ENCODE data around the gene RNF5.
"Not testable (repeated sequence)": the region's sequence is repeated elsewhere in the genome, so short reads cannot be mapped to it uniquely, and the experiment has no call there.

RNF5 gene

DNA sequence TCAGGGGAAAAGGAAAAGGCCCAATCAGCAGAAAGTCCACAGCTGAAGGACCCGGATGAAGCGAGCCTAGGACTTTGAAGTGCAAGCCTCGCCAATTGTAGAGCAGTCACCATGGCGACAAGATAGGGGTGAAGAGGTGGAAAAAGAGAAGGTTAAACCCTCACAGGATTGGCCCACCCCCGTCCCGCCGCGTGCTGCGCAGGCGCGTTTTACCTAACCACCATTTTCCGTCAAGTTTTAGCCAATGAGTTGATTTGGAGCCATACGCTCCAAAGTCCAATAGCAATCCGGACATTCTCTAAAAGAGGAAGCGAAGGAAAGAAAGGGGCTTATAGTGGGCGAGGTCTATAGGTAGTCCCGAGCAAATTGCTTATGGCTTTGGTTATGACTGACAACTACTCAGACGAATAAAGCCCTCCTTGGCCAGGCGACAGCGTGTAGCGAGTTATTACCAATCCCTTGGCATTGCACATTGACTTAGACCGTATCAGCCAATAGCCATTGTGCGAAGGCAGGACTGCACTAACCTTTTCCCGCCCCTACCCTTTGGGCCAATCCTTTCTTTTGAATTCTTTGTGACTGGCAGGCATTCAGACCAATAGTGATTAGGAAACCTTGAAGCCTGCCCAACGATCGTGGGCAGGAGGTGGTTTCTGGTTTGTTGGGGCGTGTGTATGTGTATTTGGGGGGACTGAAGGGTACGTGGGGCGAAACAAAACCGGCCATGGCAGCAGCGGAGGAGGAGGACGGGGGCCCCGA lies at the start of gene RNF5:
RNF5 (plus strand) TSS at position 618 of the 759 bp plus-strand sequence; CDS start at position 725, 107 bp downstream.
- peak within 1 kb of the TSS; percentile 91 for H3K27ac ChIP-seq (ENCODE audit: low read depth, low read length)
- H3K4me1 ChIP-seq (ENCODE audit: control insufficient read depth, insufficient read depth, low read length) = peaks cover 33% of the 10 kb centered on the region; the same call in 1 of the 2 replicates
- H3K9me3 ChIP-seq (ENCODE audit: control insufficient read depth, insufficient read depth, low read depth, low read length) = no peaks in the 10 kb centered on the region
- peak within 1 kb of the TSS; percentile 89 for H3K9ac ChIP-seq (ENCODE audit: low read length)
- peaks cover 30% of the 10 kb centered on the region for H3K36me3 ChIP-seq (ENCODE audit: control insufficient read depth, insufficient read depth, low read length)
- no peaks in the 10 kb centered on the region for H3K27me3 ChIP-seq (ENCODE audit: control insufficient read depth, insufficient read depth, low read length)
- H3K4me3 ChIP-seq (ENCODE audit: low read depth, low read length) = peak within 1 kb of the TSS; percentile 90

DNA sequence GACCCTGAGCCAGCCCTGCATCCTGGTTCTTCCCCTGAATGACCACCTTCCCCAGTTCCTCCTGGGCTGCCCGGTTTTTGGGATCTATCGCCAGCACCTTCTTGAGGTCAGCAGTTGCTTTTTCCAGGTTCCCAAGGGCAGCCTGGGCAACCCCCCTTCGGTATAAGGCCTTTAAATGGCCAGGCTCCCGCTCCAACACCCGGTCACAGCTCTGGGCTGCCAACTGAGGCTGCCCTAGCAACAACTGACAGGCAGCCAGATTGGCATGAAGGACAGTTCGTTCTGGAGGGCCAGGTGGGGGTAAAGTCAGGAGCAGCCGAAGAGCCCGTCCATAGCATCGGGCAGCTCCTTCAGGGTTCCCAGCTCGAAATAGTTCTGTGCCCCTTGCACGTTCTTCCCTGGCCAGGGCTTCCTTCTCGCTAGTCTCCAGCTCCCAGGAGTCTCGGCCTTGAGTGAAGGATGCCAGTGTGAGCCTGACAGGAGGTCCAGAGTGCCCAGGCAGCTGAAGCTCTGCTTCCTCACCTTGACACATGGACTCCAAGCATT lies 49.4 kb upstream of the RNF5 start:
- peak overlapping the region; percentile 12 for H3K9ac ChIP-seq (ENCODE audit: low read length)
- H3K9me3 ChIP-seq (ENCODE audit: control insufficient read depth, insufficient read depth, low read depth, low read length) = no peaks in the 10 kb centered on the region
- no peak overlapping the region for H3K27ac ChIP-seq (ENCODE audit: low read depth, low read length)
- peak overlapping the region; percentile 70 for H3K4me3 ChIP-seq (ENCODE audit: low read depth, low read length)
- peaks cover 19% of the 10 kb centered on the region for H3K4me1 ChIP-seq (ENCODE audit: control insufficient read depth, insufficient read depth, low read length)
- H3K36me3 ChIP-seq (ENCODE audit: control insufficient read depth, insufficient read depth, low read length) = peaks cover 11% of the 10 kb centered on the region
- no peaks in the 10 kb centered on the region for H3K27me3 ChIP-seq (ENCODE audit: control insufficient read depth, insufficient read depth, low read length)

DNA sequence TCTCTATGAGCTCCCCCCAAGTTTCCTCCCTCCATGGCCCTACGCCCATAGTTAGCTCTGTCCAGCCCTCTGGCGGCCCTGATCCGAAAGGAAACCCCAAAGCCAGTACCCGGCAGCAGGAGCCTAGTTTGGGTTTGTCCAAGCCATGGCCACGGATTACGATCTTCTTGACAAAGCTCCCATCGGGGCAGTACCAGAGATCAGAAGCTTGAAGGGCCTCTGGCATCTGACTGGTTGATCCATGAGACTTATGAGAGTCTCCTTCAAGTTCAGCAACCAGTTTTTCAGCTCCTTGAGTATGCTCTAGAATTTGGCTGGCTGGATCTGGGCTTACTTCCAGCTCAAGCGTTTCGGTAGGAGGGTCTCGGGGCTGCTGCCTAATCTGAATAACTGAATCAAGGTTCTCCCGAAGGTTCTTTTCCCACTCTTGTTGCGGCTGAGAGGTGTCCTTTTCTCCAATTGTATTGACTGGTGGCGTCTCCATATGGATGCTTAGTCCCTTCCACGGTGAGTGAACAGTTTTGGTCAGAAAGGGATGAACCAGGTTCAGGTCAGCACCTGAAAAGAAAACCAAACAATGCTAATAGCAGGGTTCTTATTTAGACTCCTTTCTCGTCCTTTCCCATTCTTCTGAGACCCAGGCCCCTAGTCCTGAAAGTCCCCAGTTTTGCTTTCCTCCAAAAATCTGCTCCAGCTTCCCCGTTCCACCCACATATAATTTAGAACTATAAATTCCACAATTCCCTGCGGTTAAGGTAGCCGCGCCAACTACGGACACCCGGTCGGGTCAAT lies 48.7 kb upstream of the RNF5 start:
- Histone ChIP-seq H3K4me1 (ENCODE audit: control insufficient read depth, insufficient read depth, low read length) (peaks cover 19% of the 10 kb centered on the region), H3K4me3 (ENCODE audit: low read depth, low read length) (peak overlapping the region; percentile 70), H3K27ac (ENCODE audit: low read depth, low read length) (no peak overlapping the region), H3K36me3 (ENCODE audit: control insufficient read depth, insufficient read depth, low read length) (peaks cover 7% of the 10 kb centered on the region), H3K27me3 (ENCODE audit: control insufficient read depth, insufficient read depth, low read length) (no peaks in the 10 kb centered on the region), H3K9me3 (ENCODE audit: control insufficient read depth, insufficient read depth, low read depth, low read length) (no peaks in the 10 kb centered on the region), H3K9ac (ENCODE audit: low read length) (peak overlapping the region; percentile 48)

- Histone ChIP-seq H3K36me3 (ENCODE audit: control insufficient read depth, insufficient read depth, low read length) (no peaks in the 10 kb centered on the region), H3K27me3 (ENCODE audit: control insufficient read depth, insufficient read depth, low read length) (no peaks in the 10 kb centered on the region), H3K27ac (ENCODE audit: low read depth, low read length) (no peak overlapping the region), H3K4me3 (ENCODE audit: low read depth, low read length) (no peak overlapping the region), H3K9me3 (ENCODE audit: control insufficient read depth, insufficient read depth, low read depth, low read length) (no peaks in the 10 kb centered on the region), H3K4me1 (ENCODE audit: control insufficient read depth, insufficient read depth, low read length) (peaks cover 19% of the 10 kb centered on the region), H3K9ac (ENCODE audit: low read length) (no peak overlapping the region)
Measured at GRCh38 chr6:32131439-32131948, 46.7 kb upstream of the RNF5 start.

GRCh38 chr6:32132110-32132509 lies 46.1 kb upstream of the RNF5 start:
- H3K27me3 ChIP-seq (ENCODE audit: control insufficient read depth, insufficient read depth, low read length) = no peaks in the 10 kb centered on the region
- peaks cover 16% of the 10 kb centered on the region for H3K4me1 ChIP-seq (ENCODE audit: control insufficient read depth, insufficient read depth, low read length)
- H3K27ac ChIP-seq (ENCODE audit: low read depth, low read length) = no peak overlapping the region
- H3K9ac ChIP-seq (ENCODE audit: low read length) = no peak overlapping the region
- H3K4me3 ChIP-seq (ENCODE audit: low read depth, low read length) = no peak overlapping the region
- H3K9me3 ChIP-seq (ENCODE audit: control insufficient read depth, insufficient read depth, low read depth, low read length) = no peaks in the 10 kb centered on the region
- no peaks in the 10 kb centered on the region for H3K36me3 ChIP-seq (ENCODE audit: control insufficient read depth, insufficient read depth, low read length)

DNA sequence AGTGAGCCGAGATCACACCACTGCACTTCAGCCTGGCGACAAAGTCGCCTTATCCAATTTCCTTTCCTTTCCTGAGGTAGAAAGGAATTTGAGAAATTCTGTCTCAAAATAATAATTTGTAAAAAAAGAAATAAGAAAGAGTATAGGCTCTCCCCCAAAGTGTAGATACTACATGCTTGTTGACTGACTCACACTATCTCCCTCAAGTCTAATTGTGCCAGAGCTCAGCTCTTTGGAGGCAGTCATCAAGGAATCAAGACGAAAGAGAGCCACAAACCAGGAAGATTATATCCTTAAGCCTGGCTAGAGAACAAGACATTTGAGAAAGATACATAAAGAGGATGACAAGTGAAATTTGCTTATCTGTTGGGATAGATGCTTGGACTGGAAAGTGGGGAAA lies 44.4 kb upstream of the RNF5 start:
- no peak overlapping the region for H3K27ac ChIP-seq (ENCODE audit: low read depth, low read length)
- no peaks in the 10 kb centered on the region for H3K36me3 ChIP-seq (ENCODE audit: control insufficient read depth, insufficient read depth, low read length)
- no peaks in the 10 kb centered on the region for H3K9me3 ChIP-seq (ENCODE audit: control insufficient read depth, insufficient read depth, low read depth, low read length)
- peaks cover 8% of the 10 kb centered on the region; the same call in 1 of the 2 replicates for H3K4me1 ChIP-seq (ENCODE audit: control insufficient read depth, insufficient read depth, low read length)
- no peaks in the 10 kb centered on the region for H3K27me3 ChIP-seq (ENCODE audit: control insufficient read depth, insufficient read depth, low read length)
- H3K9ac ChIP-seq (ENCODE audit: low read length) = no peak overlapping the region
- no peak overlapping the region for H3K4me3 ChIP-seq (ENCODE audit: low read depth, low read length)

DNA sequence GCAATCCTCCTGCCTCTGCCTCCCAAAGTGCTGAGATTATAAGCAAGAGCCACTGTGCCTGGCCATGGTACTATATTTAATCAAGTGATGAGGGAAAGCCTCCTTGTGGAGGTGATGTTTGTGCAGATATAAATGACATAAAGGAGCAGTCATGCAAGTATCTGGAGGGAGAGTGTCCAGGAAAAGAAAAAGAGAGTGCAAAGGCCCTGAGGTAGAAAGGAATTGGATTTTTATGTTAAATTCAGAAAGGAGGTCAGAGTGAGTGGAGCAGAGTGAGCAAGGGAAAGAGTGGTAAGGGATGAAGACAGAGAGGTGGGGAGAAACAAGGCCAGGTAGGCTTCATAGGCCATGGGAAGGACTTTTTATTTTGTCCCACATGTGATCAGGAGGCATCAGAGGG lies 40.8 kb upstream of the RNF5 start:
- Histone ChIP-seq H3K9ac (ENCODE audit: low read length) (no peak overlapping the region), H3K36me3 (ENCODE audit: control insufficient read depth, insufficient read depth, low read length) (no peaks in the 10 kb centered on the region), H3K27me3 (ENCODE audit: control insufficient read depth, insufficient read depth, low read length) (no peaks in the 10 kb centered on the region), H3K4me3 (ENCODE audit: low read depth, low read length) (no peak overlapping the region), H3K9me3 (ENCODE audit: control insufficient read depth, insufficient read depth, low read depth, low read length) (no peaks in the 10 kb centered on the region), H3K27ac (ENCODE audit: low read depth, low read length) (no peak overlapping the region), H3K4me1 (ENCODE audit: control insufficient read depth, insufficient read depth, low read length) (no peaks in the 10 kb centered on the region)

- Histone ChIP-seq H3K36me3 (ENCODE audit: control insufficient read depth, insufficient read depth, low read length) (no peaks in the 10 kb centered on the region), H3K9me3 (ENCODE audit: control insufficient read depth, insufficient read depth, low read depth, low read length) (no peaks in the 10 kb centered on the region), H3K27ac (ENCODE audit: low read depth, low read length) (no peak overlapping the region), H3K9ac (ENCODE audit: low read length) (no peak overlapping the region), H3K4me1 (ENCODE audit: control insufficient read depth, insufficient read depth, low read length) (no peaks in the 10 kb centered on the region), H3K4me3 (ENCODE audit: low read depth, low read length) (no peak overlapping the region), H3K27me3 (ENCODE audit: control insufficient read depth, insufficient read depth, low read length) (no peaks in the 10 kb centered on the region)
Measured at GRCh38 chr6:32139590-32139989, 38.6 kb upstream of the RNF5 start.

DNA sequence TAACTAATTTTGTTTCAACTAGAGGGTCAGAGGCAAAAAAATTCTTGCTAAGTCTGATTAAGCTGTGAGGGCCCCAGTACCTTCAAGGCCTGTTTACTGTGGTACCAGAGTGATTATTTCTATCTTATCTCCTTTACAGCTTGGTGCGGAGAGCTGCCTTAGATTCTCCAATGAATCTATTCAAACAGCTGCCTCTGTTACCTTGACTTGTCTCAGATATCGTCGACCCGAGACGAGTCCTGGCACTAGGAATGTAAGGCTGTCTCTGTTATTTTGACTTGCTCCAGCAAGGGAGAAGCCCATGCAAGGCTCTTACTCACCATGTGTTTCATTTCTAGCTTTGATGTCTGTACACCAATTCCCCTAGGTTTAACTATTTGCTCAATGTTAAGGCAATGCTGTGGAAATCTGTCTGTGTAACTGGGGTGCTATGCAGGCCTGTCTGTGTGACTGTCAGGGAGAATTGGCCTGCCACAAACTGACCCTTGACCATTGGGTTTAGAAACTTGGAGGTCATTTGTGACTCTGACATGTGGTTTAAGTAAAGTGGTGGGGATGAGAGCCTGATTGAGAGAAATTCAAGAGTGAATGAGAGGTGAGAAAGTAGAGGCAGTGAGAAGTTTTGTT lies 37.7 kb upstream of the RNF5 start:
- Histone ChIP-seq H3K9me3 (ENCODE audit: control insufficient read depth, insufficient read depth, low read depth, low read length) (no peaks in the 10 kb centered on the region), H3K4me1 (ENCODE audit: control insufficient read depth, insufficient read depth, low read length) (no peaks in the 10 kb centered on the region), H3K27ac (ENCODE audit: low read depth, low read length) (no peak overlapping the region), H3K36me3 (ENCODE audit: control insufficient read depth, insufficient read depth, low read length) (no peaks in the 10 kb centered on the region), H3K9ac (ENCODE audit: low read length) (no peak overlapping the region), H3K4me3 (ENCODE audit: low read depth, low read length) (no peak overlapping the region), H3K27me3 (ENCODE audit: control insufficient read depth, insufficient read depth, low read length) (no peaks in the 10 kb centered on the region)

DNA sequence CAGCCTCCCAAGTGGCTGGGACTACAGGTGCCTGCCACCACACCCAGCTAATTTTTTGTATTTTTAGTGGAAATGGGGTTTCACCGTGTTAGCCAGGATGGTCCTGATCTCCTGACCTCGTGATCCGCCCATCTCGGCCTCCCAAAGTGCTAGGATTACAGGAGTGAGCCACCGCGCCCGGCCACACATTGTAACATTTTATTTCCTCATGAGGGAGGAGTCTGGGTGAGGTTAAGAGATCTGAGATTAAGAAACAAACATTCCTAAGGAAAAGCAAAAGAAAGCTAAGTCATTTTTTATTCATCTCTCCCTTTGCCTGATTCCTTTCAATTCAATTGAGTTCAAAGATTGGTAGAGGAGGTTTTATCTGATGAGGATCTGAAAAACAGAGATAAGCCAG lies 34.0 kb upstream of the RNF5 start:
- H3K4me3 ChIP-seq (ENCODE audit: low read depth, low read length); H3K27me3 ChIP-seq (ENCODE audit: control insufficient read depth, insufficient read depth, low read length); H3K36me3 ChIP-seq (ENCODE audit: control insufficient read depth, insufficient read depth, low read length); H3K27ac ChIP-seq (ENCODE audit: low read depth, low read length); H3K9me3 ChIP-seq (ENCODE audit: control insufficient read depth, insufficient read depth, low read depth, low read length); H3K9ac ChIP-seq (ENCODE audit: low read length): not testable (repeated sequence)
- H3K4me1 ChIP-seq (ENCODE audit: control insufficient read depth, insufficient read depth, low read length) = peaks cover 22% of the 10 kb centered on the region
